H1 (cell line): ENCODE results near the gene AMOTL2. TPM values are rescaled to one million over a fixed set of nuclear protein-coding genes. Genes with fewer than 3 reads are reported as not detected.

Source experiments
- FOSL1 ChIP-seq: IDR thresholded peaks from 2 replicates; pipeline ENCODE4 v1.6.1; 2011; ENCODE audit warnings: mild to moderate bottlenecking, low read depth, low read length, moderate library complexity; ENCODE audit not compliant: insufficient read depth
- JUN ChIP-seq: IDR thresholded peaks from 2 replicates; pipeline ENCODE4 v1.6.1; 2011; ENCODE audit warnings: low read depth, mild to moderate bottlenecking, improper control_type of control experiment, low read length
- KDM1A ChIP-seq: fragments of 200-600, 300-600 bp; sonication (generic); IDR thresholded peaks from 2 replicates; pipeline ENCODE4 v1.7.1; 2016; ENCODE audit warnings: mild to moderate bottlenecking, low read length, borderline replicate concordance
- SIX5 ChIP-seq: IDR thresholded peaks from 2 replicates; pipeline ENCODE4 v1.6.1; 2011; ENCODE audit warnings: mild to moderate bottlenecking, low read depth, low read length
- YY1 ChIP-seq: IDR thresholded peaks from 2 replicates; pipeline ENCODE4 v1.6.1; 2011; ENCODE audit warnings: low read depth, mild to moderate bottlenecking, low read length
- ZNF274 ChIP-seq: IDR thresholded peaks from 2 replicates; pipeline ENCODE4 v1.7.0; 2012; ENCODE audit warnings: low read length, borderline replicate concordance; ENCODE audit errors: extremely low read depth
- polyA plus RNA-seq, 7 experiments: library from polyadenylated mRNA; depleted of rRNA in 3 of 7; stranded (reverse) in 5 of 7; unstranded in 2 of 7; fragments of >200 nt in 5 of 7; fragments of 200-250 nt in 2 of 7; gene quantifications; 1 replicate in 5 of 7; 2 replicates in 1 of 7; 4 replicates in 1 of 7; pipeline versions ENCODE4 v1.2.1 to v1.2.3, GENCODE V29; 2011 to 2013; ENCODE audit warnings: missing spikeins in 2 of 7, mixed read lengths in 2 of 7
- total RNA-seq: library from RNA; stranded (reverse); fragmentation: NEBNext Ultra II Directional; extraction: Animal tissue kit (Norgen Biotek cat#: 25700); gene quantifications from 2 replicates; pipeline ENCODE4 v1.2.1, GENCODE V29; 2021
- TF ChIP-seq, protein P1 (sequence below): IDR thresholded peaks from 2 replicates; pipeline ENCODE4 v1.6.1; 2011; ENCODE audit warnings: low read length, improper control_type of control experiment
- TF ChIP-seq, protein P2 (sequence below): IDR thresholded peaks from 2 replicates; pipeline ENCODE4 v1.6.1; 2012; ENCODE audit warnings: inconsistent platforms

AMOTL2 gene
- total and polyA plus RNA-seq, 2 of the 8 experiments (the other 6 are each of a cell fraction or from before 2014, with no cell fraction given), result 19.0 to 63.7 TPM

- TF ChIP-seq SIX5, result no peak
- no peak for TF ChIP-seq ZNF274
- no peak for TF ChIP-seq KDM1A
- TF ChIP-seq, protein P1, sequence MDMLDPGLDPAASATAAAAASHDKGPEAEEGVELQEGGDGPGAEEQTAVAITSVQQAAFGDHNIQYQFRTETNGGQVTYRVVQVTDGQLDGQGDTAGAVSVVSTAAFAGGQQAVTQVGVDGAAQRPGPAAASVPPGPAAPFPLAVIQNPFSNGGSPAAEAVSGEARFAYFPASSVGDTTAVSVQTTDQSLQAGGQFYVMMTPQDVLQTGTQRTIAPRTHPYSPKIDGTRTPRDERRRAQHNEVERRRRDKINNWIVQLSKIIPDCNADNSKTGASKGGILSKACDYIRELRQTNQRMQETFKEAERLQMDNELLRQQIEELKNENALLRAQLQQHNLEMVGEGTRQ, result no peak
- TF ChIP-seq JUN, result no peak
- no peak for TF ChIP-seq FOSL1
- TF ChIP-seq YY1, result no peak
- TF ChIP-seq, protein P2, sequence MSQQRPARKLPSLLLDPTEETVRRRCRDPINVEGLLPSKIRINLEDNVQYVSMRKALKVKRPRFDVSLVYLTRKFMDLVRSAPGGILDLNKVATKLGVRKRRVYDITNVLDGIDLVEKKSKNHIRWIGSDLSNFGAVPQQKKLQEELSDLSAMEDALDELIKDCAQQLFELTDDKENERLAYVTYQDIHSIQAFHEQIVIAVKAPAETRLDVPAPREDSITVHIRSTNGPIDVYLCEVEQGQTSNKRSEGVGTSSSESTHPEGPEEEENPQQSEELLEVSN, result no peak
Measured at GRCh38 chr3:134365766-134366065, 8.5 kb downstream of the AMOTL2 start (continued).
